Keratinocyte (primary cell): ENCODE results near the gene TGM4. TPM values are rescaled to one million over a fixed set of nuclear protein-coding genes. Genes with fewer than 3 reads are reported as not detected.
A peak's percentile ranks its signal among the peaks of the same experiment; 100 is the strongest.

Experiments
- DNase-seq: peaks from one replicate; pipeline ENCODE4 v3.0.0-alpha.2; 2011; ENCODE audit warnings: low read depth, missing footprints, low spot score
- FAIRE-seq: peaks from 2 replicates; lab custom pipeline; 2011; peaks lifted over from hg19 to GRCh38; lab: Jason Lieb, UNC
- H2AFZ ChIP-seq: 2 replicates; pipeline ENCODE4 v1.6.0; 2012; ENCODE audit warnings: low read length, control low read depth, inconsistent platforms; ENCODE audit not compliant: control insufficient read depth
- H3K27ac ChIP-seq: 2 replicates; pipeline ENCODE4 v1.5.1; 2011; ENCODE audit warnings: low read length; ENCODE audit not compliant: control insufficient read depth, insufficient read depth
- H3K27me3 ChIP-seq: 3 replicates; pipeline ENCODE4 v1.6.0; 2011; ENCODE audit warnings: low read length; ENCODE audit not compliant: control insufficient read depth, insufficient read depth; ENCODE audit errors: extremely low read depth
- H3K36me3 ChIP-seq, 2 experiments: 2 replicates in 1 of 2; 3 replicates in 1 of 2; pipeline ENCODE4 v1.5.1; 2011; ENCODE audit warnings: low read length in 2 of 2, mild to moderate bottlenecking in 1 of 2; ENCODE audit not compliant: control insufficient read depth in 2 of 2, insufficient read depth in 2 of 2; ENCODE audit errors: extremely low read depth in 1 of 2
- H3K4me1 ChIP-seq: 3 replicates; pipeline ENCODE4 v1.5.1; 2011; ENCODE audit warnings: low read length; ENCODE audit not compliant: control insufficient read depth, insufficient read depth; ENCODE audit errors: extremely low read depth
- H3K4me2 ChIP-seq: 3 replicates; pipeline ENCODE4 v1.6.0; 2011; ENCODE audit warnings: low read depth, low read length; ENCODE audit not compliant: control insufficient read depth, insufficient read depth; ENCODE audit errors: extremely low read depth
- H3K4me3 ChIP-seq, 3 experiments: fragments of 200-600 bp in 1 of 3; sonication (generic) in 1 of 3; 2 replicates in 2 of 3; 3 replicates in 1 of 3; pipeline ENCODE4 v1.5.1; 2011 to 2016; ENCODE audit warnings: low read length in 3 of 3, mild to moderate bottlenecking in 3 of 3, control low read depth in 2 of 3, inconsistent platforms in 1 of 3, low read depth in 1 of 3, mixed read lengths in 1 of 3, mixed run types in 1 of 3, moderate library complexity in 1 of 3; ENCODE audit not compliant: control insufficient read depth in 2 of 3, insufficient read depth in 2 of 3; ENCODE audit errors: extremely low read depth in 1 of 3
- H3K79me2 ChIP-seq: 2 replicates; pipeline ENCODE4 v1.6.0; 2012; ENCODE audit warnings: low read length; ENCODE audit not compliant: control insufficient read depth, insufficient read depth
- H3K9ac ChIP-seq: 3 replicates; pipeline ENCODE4 v1.6.0; 2011; ENCODE audit warnings: low read length; ENCODE audit not compliant: control insufficient read depth, insufficient read depth; ENCODE audit errors: extremely low read depth
- H3K9me1 ChIP-seq: 3 replicates; pipeline ENCODE4 v1.6.0; 2011; ENCODE audit warnings: low read length; ENCODE audit not compliant: control insufficient read depth, insufficient read depth; ENCODE audit errors: extremely low read depth
- H3K9me3 ChIP-seq: 2 replicates; pipeline ENCODE4 v1.5.1; 2012; ENCODE audit warnings: low read depth, low read length; ENCODE audit not compliant: control insufficient read depth
- H4K20me1 ChIP-seq: 3 replicates; pipeline ENCODE4 v1.6.0; 2011; ENCODE audit warnings: low read length; ENCODE audit not compliant: control insufficient read depth, insufficient read depth; ENCODE audit errors: extremely low read depth
- CTCF ChIP-seq, 3 experiments: IDR thresholded peaks in 1 of 3; conservative IDR thresholded peaks in 1 of 3; optimal IDR thresholded peaks in 1 of 3; 2 replicates in 2 of 3; 3 replicates in 1 of 3; pipeline versions ENCODE3 to v1.5.1; 2011; ENCODE audit warnings: low read length in 3 of 3, mild to moderate bottlenecking in 3 of 3, moderate library complexity in 2 of 3, control low read depth in 1 of 3, inconsistent platforms in 1 of 3; ENCODE audit not compliant: insufficient read depth in 2 of 3; ENCODE audit errors: extremely low read depth in 1 of 3
- EZH2 ChIP-seq: IDR thresholded peaks from one replicate; pipeline ENCODE4 v1.6.1; 2012; ENCODE audit warnings: inconsistent platforms, mild to moderate bottlenecking, low read length, moderate library complexity
- dilution Hi-C: fragments of 300-500 bp; cut with MboI; formaldehyde crosslinking; loops from one replicate; pipeline ENCODE4 v1.7.0; 2020; ENCODE audit warnings: low sequenced_read_pairs; ENCODE audit not compliant: extremely low pct_ligation_motif_present
- polyA plus RNA-seq, 5 experiments: library from polyadenylated mRNA; depleted of rRNA in 3 of 5; stranded (reverse) in 3 of 5; stranded (forward) in 1 of 5; unstranded in 1 of 5; fragments of >200 nt; gene quantifications; 1 replicate in 1 of 5; 2 replicates in 3 of 5; 3 replicates in 1 of 5; pipeline versions ENCODE4 v1.2.1 to v1.2.3, GENCODE V29; 2011 to 2012; ENCODE audit warnings: missing spikeins in 2 of 5, low read depth in 1 of 5, low replicate concordance in 1 of 5

Gene TGM4
- polyA plus RNA-seq, 1 donor (not counting 4 experiments of a cell fraction or from before 2014, with no cell fraction given), result 1.3 TPM

DNA sequence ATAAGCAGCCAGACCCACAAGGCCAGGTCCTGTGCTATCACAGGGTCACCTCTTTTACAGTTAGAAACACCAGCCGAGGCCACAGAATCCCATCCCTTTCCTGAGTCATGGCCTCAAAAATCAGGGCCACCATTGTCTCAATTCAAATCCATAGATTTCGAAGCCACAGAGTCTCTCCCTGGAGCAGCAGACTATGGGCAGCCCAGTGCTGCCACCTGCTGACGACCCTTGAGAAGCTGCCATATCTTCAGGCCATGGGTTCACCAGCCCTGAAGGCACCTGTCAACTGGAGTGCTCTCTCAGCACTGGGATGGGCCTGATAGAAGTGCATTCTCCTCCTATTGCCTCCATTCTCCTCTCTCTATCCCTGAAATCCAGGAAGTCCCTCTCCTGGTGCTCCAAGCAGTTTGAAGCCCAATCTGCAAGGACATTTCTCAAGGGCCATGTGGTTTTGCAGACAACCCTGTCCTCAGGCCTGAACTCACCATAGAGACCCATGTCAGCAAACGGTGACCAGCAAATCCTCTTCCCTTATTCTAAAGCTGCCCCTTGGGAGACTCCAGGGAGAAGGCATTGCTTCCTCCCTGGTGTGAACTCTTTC, 39.6 kb downstream of the TGM4 start:
- H4K20me1 ChIP-seq, result no peaks in the 10 kb centered on the region
- no peaks in the 10 kb centered on the region for H3K9me1 ChIP-seq
- no peak overlapping the region for H3K9ac ChIP-seq
- H2AFZ ChIP-seq, result no peak overlapping the region
- H3K4me3 ChIP-seq, result no peak overlapping the region
- H3K79me2 ChIP-seq, result no peaks in the 10 kb centered on the region
- no peaks in the 10 kb centered on the region for H3K27me3 ChIP-seq
- peaks cover 4% of the 10 kb centered on the region for H3K9me3 ChIP-seq
- TF ChIP-seq CTCF (optimal IDR thresholded peaks at IDR 0.05 in 1 of 3, IDR thresholded peaks at IDR 0.05 in 1 of 3, conservative IDR thresholded peaks at IDR 0.05 in 1 of 3; ENCODE audit: extremely low read depth in 1 of 3, insufficient read depth in 2 of 3, low read length in 3 of 3), result peak; percentile 85 to 94 (median 93)
- TF ChIP-seq EZH2, result no peak
- DNase-seq (no peak), FAIRE-seq (peak; percentile 67)
- H3K36me3 ChIP-seq, result peaks cover 8 to 14% of the 10 kb centered on the region in 2 experiments
- H3K4me1 ChIP-seq, result no peaks in the 10 kb centered on the region
- H3K27ac ChIP-seq, result no peak overlapping the region
- no peak overlapping the region for H3K4me2 ChIP-seq
- dilution Hi-C loops, result no loop called here

DNA sequence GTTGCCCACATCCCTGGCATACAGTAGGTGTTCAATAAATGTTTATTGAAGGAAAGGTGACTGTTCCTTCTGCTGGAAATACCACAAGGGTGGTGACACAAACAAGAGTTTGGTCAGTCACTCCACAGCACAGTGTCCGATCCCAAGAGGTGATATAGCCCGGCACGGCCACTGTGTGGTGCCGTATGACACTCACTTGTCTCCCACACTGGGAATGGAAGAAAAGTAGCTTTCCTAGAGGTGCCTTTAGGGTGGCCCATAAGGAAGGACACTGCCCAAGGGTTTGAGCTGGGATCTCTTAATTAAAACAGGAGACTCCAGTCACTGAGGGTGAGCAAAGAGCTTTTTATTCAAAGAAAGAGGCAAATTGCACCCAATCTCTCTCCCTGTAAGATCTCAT, 40.5 kb downstream of the TGM4 start:
- Histone ChIP-seq H3K4me1 (no peaks in the 10 kb centered on the region), H3K9me3 (peaks cover 4% of the 10 kb centered on the region), H2AFZ (no peak overlapping the region), H4K20me1 (no peaks in the 10 kb centered on the region), H3K4me3 (no peak overlapping the region), H3K27me3 (no peaks in the 10 kb centered on the region), H3K79me2 (no peaks in the 10 kb centered on the region), H3K4me2 (no peak overlapping the region), H3K36me3 (peaks cover 8 to 14% of the 10 kb centered on the region in 2 experiments), H3K9ac (no peak overlapping the region), H3K27ac (no peak overlapping the region), H3K9me1 (no peaks in the 10 kb centered on the region)
- TF ChIP-seq EZH2 (no peak), CTCF (optimal IDR thresholded peaks at IDR 0.05 in 1 of 3, IDR thresholded peaks at IDR 0.05 in 1 of 3, conservative IDR thresholded peaks at IDR 0.05 in 1 of 3; ENCODE audit: extremely low read depth in 1 of 3, insufficient read depth in 2 of 3, low read length in 3 of 3) (peak; percentile 49 to 80 (median 54))
- DNase-seq, result no peak
- dilution Hi-C loops, result no loop called here
- FAIRE-seq, result no peak
